ENCODE data around the gene MAPRE3. TPM values are rescaled to one million over a fixed set of nuclear protein-coding genes. Genes with fewer than 3 reads are reported as not detected.

The MAPRE3 gene
- polyA plus RNA-seq, 1 experiment = 15.3 TPM

- DNase-seq (ENCODE audit: low read depth) = no peak
- Histone ChIP-seq H3K27me3 (ENCODE audit: control insufficient read depth, insufficient read depth, low read length) (peaks cover 7% of the 10 kb centered on the region), H3K4me3 (ENCODE audit: low read depth, low read length) (no peak overlapping the region), H3K36me3 (ENCODE audit: control insufficient read depth, insufficient read depth, low read length) (no peaks in the 10 kb centered on the region)
- POLR2A ChIA-PET = no interaction called here
- CTCF ChIA-PET = interaction anchor here (1.3 to 3.3 kb wide), 2 partner anchors 9 to 17 kb away, joined by 5 to 17 read pairs; no protein-coding TSS in a partner anchor
- no peak for TF ChIP-seq CTCF (IDR thresholded peaks at IDR 0.05; ENCODE audit: insufficient read depth, low read depth, low read length)
Observed at GRCh38 chr2:26925100-26925791, 45.2 kb upstream of the MAPRE3 start.

GRCh38 chr2:26927221-26927620, 43.2 kb upstream of the MAPRE3 start:
- no peak for TF ChIP-seq CTCF (IDR thresholded peaks at IDR 0.05; ENCODE audit: insufficient read depth, low read depth, low read length)
- no peak for DNase-seq (ENCODE audit: low read depth)
- Histone ChIP-seq H3K36me3 (ENCODE audit: control insufficient read depth, insufficient read depth, low read length) (no peaks in the 10 kb centered on the region), H3K27me3 (ENCODE audit: control insufficient read depth, insufficient read depth, low read length) (peaks cover 11% of the 10 kb centered on the region), H3K4me3 (ENCODE audit: low read depth, low read length) (no peak overlapping the region)
- POLR2A ChIA-PET = no interaction called here
- CTCF ChIA-PET = interaction anchor here (3.3 kb wide), 1 partner anchor 15 kb away, joined by 17 read pairs; no protein-coding TSS in a partner anchor

- peaks cover 13% of the 10 kb centered on the region; the same call in 1 of the 2 replicates for H3K27me3 ChIP-seq (ENCODE audit: control insufficient read depth, insufficient read depth, low read length)
- TF ChIP-seq CTCF (IDR thresholded peaks at IDR 0.05; ENCODE audit: insufficient read depth, low read depth, low read length) = no peak
- H3K36me3 ChIP-seq (ENCODE audit: control insufficient read depth, insufficient read depth, low read length) = no peaks in the 10 kb centered on the region
- H3K4me3 ChIP-seq (ENCODE audit: low read depth, low read length) = no peak overlapping the region
- DNase-seq (ENCODE audit: low read depth) = no peak
- POLR2A ChIA-PET = no interaction called here
- CTCF ChIA-PET = interaction anchor here (3.6 kb wide), 1 partner anchor 10 kb away, joined by 22 read pairs; no protein-coding TSS in a partner anchor
Observed at GRCh38 chr2:26932974-26933373, 37.5 kb upstream of the MAPRE3 start.

- no peak overlapping the region for H3K4me3 ChIP-seq (ENCODE audit: low read depth, low read length)
- POLR2A ChIA-PET = no interaction called here
- CTCF ChIA-PET = interaction anchor here (3.6 kb wide), 1 partner anchor 9 kb away, joined by 22 read pairs; no protein-coding TSS in a partner anchor
- no peak for DNase-seq (ENCODE audit: low read depth)
- H3K27me3 ChIP-seq (ENCODE audit: control insufficient read depth, insufficient read depth, low read length) = peaks cover 14% of the 10 kb centered on the region; the same call in 1 of the 2 replicates
- H3K36me3 ChIP-seq (ENCODE audit: control insufficient read depth, insufficient read depth, low read length) = no peaks in the 10 kb centered on the region
- no peak for TF ChIP-seq CTCF (IDR thresholded peaks at IDR 0.05; ENCODE audit: insufficient read depth, low read depth, low read length)
Observed at GRCh38 chr2:26933431-26934334, 36.8 kb upstream of the MAPRE3 start.

GRCh38 chr2:26934335-26934724, 36.1 kb upstream of the MAPRE3 start:
- no peak for TF ChIP-seq CTCF (IDR thresholded peaks at IDR 0.05; ENCODE audit: insufficient read depth, low read depth, low read length)
- ChIA-PET POLR2A (no interaction called here), CTCF (interaction anchor here (0.6 to 3.6 kb wide), 3 partner anchors 9 to 88 kb away, joined by 3 to 22 read pairs (median 3); no protein-coding TSS in a partner anchor)
- H3K4me3 ChIP-seq (ENCODE audit: low read depth, low read length) = no peak overlapping the region
- H3K27me3 ChIP-seq (ENCODE audit: control insufficient read depth, insufficient read depth, low read length) = peaks cover 15% of the 10 kb centered on the region; the same call in 1 of the 2 replicates
- DNase-seq (ENCODE audit: low read depth) = no peak
- H3K36me3 ChIP-seq (ENCODE audit: control insufficient read depth, insufficient read depth, low read length) = no peaks in the 10 kb centered on the region
